Raji (cell line): Measurements from ENCODE around the gene GRID1.

ENCODE experiments used
- POLR2A ChIP-seq: IDR thresholded peaks from 2 replicates; pipeline ENCODE4 v1.6.1; 2011; ENCODE audit warnings: low read depth, low read length, control low read depth; ENCODE audit not compliant: insufficient read depth

GRID1 gene

GRCh38 chr10:86349940-86350630, 16.5 kb downstream of the GRID1 start:
- no peak for TF ChIP-seq POLR2A

- TF ChIP-seq POLR2A, result no peak
These were observed 17.1 kb downstream of the GRID1 start for GRCh38 chr10:86349474-86349873.

GRCh38 chr10:86348321-86349210, 18.0 kb downstream of the GRID1 start:
- no peak for TF ChIP-seq POLR2A

- no peak for TF ChIP-seq POLR2A
These were observed 18.7 kb downstream of the GRID1 start for GRCh38 chr10:86347856-86348255.

GRCh38 chr10:86346799-86347665, 19.6 kb downstream of the GRID1 start:
- no peak for TF ChIP-seq POLR2A

- no peak for TF ChIP-seq POLR2A
These were observed 20.5 kb downstream of the GRID1 start for GRCh38 chr10:86345859-86346798.

- no peak for TF ChIP-seq POLR2A
These were observed 21.2 kb downstream of the GRID1 start for GRCh38 chr10:86345296-86345858.

GRCh38 chr10:86344714-86345161, 21.9 kb downstream of the GRID1 start:
- no peak for TF ChIP-seq POLR2A

- no peak for TF ChIP-seq POLR2A
These were observed 22.3 kb downstream of the GRID1 start for GRCh38 chr10:86344281-86344680.

GRCh38 chr10:86343761-86344160, 22.8 kb downstream of the GRID1 start:
- no peak for TF ChIP-seq POLR2A

- TF ChIP-seq POLR2A, result no peak
These were observed 24.3 kb downstream of the GRID1 start for GRCh38 chr10:86342111-86342863.

- no peak for TF ChIP-seq POLR2A
These were observed 25.2 kb downstream of the GRID1 start for GRCh38 chr10:86341361-86341811.

- no peak for TF ChIP-seq POLR2A
These were observed 25.7 kb downstream of the GRID1 start for GRCh38 chr10:86340991-86341260.

- no peak for TF ChIP-seq POLR2A
These were observed 26.2 kb downstream of the GRID1 start for GRCh38 chr10:86340176-86340990.
